Keratinocyte (primary cell): Measurements from ENCODE around the gene PACC1. TPM values are rescaled to one million over a fixed set of nuclear protein-coding genes. Genes with fewer than 3 reads are reported as not detected.

Experiments
- DNase-seq: peaks from one replicate; pipeline ENCODE4 v3.0.0-alpha.2; 2011; ENCODE audit warnings: low read depth, missing footprints, low spot score
- FAIRE-seq: peaks from 2 replicates; lab custom pipeline; 2011; peaks lifted over from hg19 to GRCh38; lab: Jason Lieb, UNC
- H2AFZ ChIP-seq: 2 replicates; pipeline ENCODE4 v1.6.0; 2012; ENCODE audit warnings: low read length, control low read depth, inconsistent platforms; ENCODE audit not compliant: control insufficient read depth
- H3K27ac ChIP-seq: 2 replicates; pipeline ENCODE4 v1.5.1; 2011; ENCODE audit warnings: low read length; ENCODE audit not compliant: control insufficient read depth, insufficient read depth
- H3K27me3 ChIP-seq: 3 replicates; pipeline ENCODE4 v1.6.0; 2011; ENCODE audit warnings: low read length; ENCODE audit not compliant: control insufficient read depth, insufficient read depth; ENCODE audit errors: extremely low read depth
- H3K36me3 ChIP-seq, 2 experiments: 2 replicates in 1 of 2; 3 replicates in 1 of 2; pipeline ENCODE4 v1.5.1; 2011; ENCODE audit warnings: low read length in 2 of 2, mild to moderate bottlenecking in 1 of 2; ENCODE audit not compliant: control insufficient read depth in 2 of 2, insufficient read depth in 2 of 2; ENCODE audit errors: extremely low read depth in 1 of 2
- H3K4me1 ChIP-seq: 3 replicates; pipeline ENCODE4 v1.5.1; 2011; ENCODE audit warnings: low read length; ENCODE audit not compliant: control insufficient read depth, insufficient read depth; ENCODE audit errors: extremely low read depth
- H3K4me2 ChIP-seq: 3 replicates; pipeline ENCODE4 v1.6.0; 2011; ENCODE audit warnings: low read depth, low read length; ENCODE audit not compliant: control insufficient read depth, insufficient read depth; ENCODE audit errors: extremely low read depth
- H3K4me3 ChIP-seq, 3 experiments: fragments of 200-600 bp in 1 of 3; sonication (generic) in 1 of 3; 2 replicates in 2 of 3; 3 replicates in 1 of 3; pipeline ENCODE4 v1.5.1; 2011 to 2016; ENCODE audit warnings: low read length in 3 of 3, mild to moderate bottlenecking in 3 of 3, control low read depth in 2 of 3, inconsistent platforms in 1 of 3, low read depth in 1 of 3, mixed read lengths in 1 of 3, mixed run types in 1 of 3, moderate library complexity in 1 of 3; ENCODE audit not compliant: control insufficient read depth in 2 of 3, insufficient read depth in 2 of 3; ENCODE audit errors: extremely low read depth in 1 of 3
- H3K79me2 ChIP-seq: 2 replicates; pipeline ENCODE4 v1.6.0; 2012; ENCODE audit warnings: low read length; ENCODE audit not compliant: control insufficient read depth, insufficient read depth
- H3K9ac ChIP-seq: 3 replicates; pipeline ENCODE4 v1.6.0; 2011; ENCODE audit warnings: low read length; ENCODE audit not compliant: control insufficient read depth, insufficient read depth; ENCODE audit errors: extremely low read depth
- H3K9me1 ChIP-seq: 3 replicates; pipeline ENCODE4 v1.6.0; 2011; ENCODE audit warnings: low read length; ENCODE audit not compliant: control insufficient read depth, insufficient read depth; ENCODE audit errors: extremely low read depth
- H3K9me3 ChIP-seq: 2 replicates; pipeline ENCODE4 v1.5.1; 2012; ENCODE audit warnings: low read depth, low read length; ENCODE audit not compliant: control insufficient read depth
- H4K20me1 ChIP-seq: 3 replicates; pipeline ENCODE4 v1.6.0; 2011; ENCODE audit warnings: low read length; ENCODE audit not compliant: control insufficient read depth, insufficient read depth; ENCODE audit errors: extremely low read depth
- CTCF ChIP-seq, 3 experiments: IDR thresholded peaks in 1 of 3; conservative IDR thresholded peaks in 1 of 3; optimal IDR thresholded peaks in 1 of 3; 2 replicates in 2 of 3; 3 replicates in 1 of 3; pipeline versions ENCODE3 to v1.5.1; 2011; ENCODE audit warnings: low read length in 3 of 3, mild to moderate bottlenecking in 3 of 3, moderate library complexity in 2 of 3, control low read depth in 1 of 3, inconsistent platforms in 1 of 3; ENCODE audit not compliant: insufficient read depth in 2 of 3; ENCODE audit errors: extremely low read depth in 1 of 3
- EZH2 ChIP-seq: IDR thresholded peaks from one replicate; pipeline ENCODE4 v1.6.1; 2012; ENCODE audit warnings: inconsistent platforms, mild to moderate bottlenecking, low read length, moderate library complexity
- dilution Hi-C: fragments of 300-500 bp; cut with MboI; formaldehyde crosslinking; loops from one replicate; pipeline ENCODE4 v1.7.0; 2020; ENCODE audit warnings: low sequenced_read_pairs; ENCODE audit not compliant: extremely low pct_ligation_motif_present
- polyA plus RNA-seq, 5 experiments: library from polyadenylated mRNA; depleted of rRNA in 3 of 5; stranded (reverse) in 3 of 5; stranded (forward) in 1 of 5; unstranded in 1 of 5; fragments of >200 nt; gene quantifications; 1 replicate in 1 of 5; 2 replicates in 3 of 5; 3 replicates in 1 of 5; pipeline versions ENCODE4 v1.2.1 to v1.2.3, GENCODE V29; 2011 to 2012; ENCODE audit warnings: missing spikeins in 2 of 5, low read depth in 1 of 5, low replicate concordance in 1 of 5

The PACC1 gene
- polyA plus RNA-seq, 1 donor (not counting 4 experiments of a cell fraction or from before 2014, with no cell fraction given) = 12.7 TPM

- Histone ChIP-seq H3K79me2 (peaks cover 11% of the 10 kb centered on the region), H3K4me2 (no peak overlapping the region), H3K9ac (no peak overlapping the region), H4K20me1 (no peaks in the 10 kb centered on the region), H3K4me1 (peaks cover 13% of the 10 kb centered on the region), H3K9me3 (no peaks in the 10 kb centered on the region), H3K36me3 (no peaks in the 10 kb centered on the region), H3K9me1 (no peaks in the 10 kb centered on the region), H3K27ac (no peak overlapping the region), H3K4me3 (no peak overlapping the region), H3K27me3 (no peaks in the 10 kb centered on the region), H2AFZ (no peak overlapping the region)
- TF ChIP-seq EZH2 (no peak), CTCF (optimal IDR thresholded peaks at IDR 0.05 in 1 of 3, IDR thresholded peaks at IDR 0.05 in 1 of 3, conservative IDR thresholded peaks at IDR 0.05 in 1 of 3; ENCODE audit: extremely low read depth in 1 of 3, insufficient read depth in 2 of 3, low read length in 3 of 3) (no peak)
- FAIRE-seq = no peak
- dilution Hi-C loops = no loop called here
- no peak for DNase-seq
Observed at GRCh38 chr1:212430416-212430815, 15.7 kb upstream of the PACC1 start.

- Histone ChIP-seq H3K9ac (no peak overlapping the region), H3K79me2 (no peaks in the 10 kb centered on the region), H3K27ac (no peak overlapping the region), H2AFZ (no peak overlapping the region), H3K4me1 (peaks cover 6% of the 10 kb centered on the region), H3K9me1 (no peaks in the 10 kb centered on the region), H4K20me1 (no peaks in the 10 kb centered on the region), H3K36me3 (no peaks in the 10 kb centered on the region), H3K4me2 (no peak overlapping the region), H3K27me3 (no peaks in the 10 kb centered on the region), H3K9me3 (no peaks in the 10 kb centered on the region), H3K4me3 (no peak overlapping the region)
- TF ChIP-seq EZH2 (no peak), CTCF (optimal IDR thresholded peaks at IDR 0.05 in 1 of 3, IDR thresholded peaks at IDR 0.05 in 1 of 3, conservative IDR thresholded peaks at IDR 0.05 in 1 of 3; ENCODE audit: extremely low read depth in 1 of 3, insufficient read depth in 2 of 3, low read length in 3 of 3) (no peak)
- dilution Hi-C loops = no loop called here
- no peak for DNase-seq
- no peak for FAIRE-seq
Observed at GRCh38 chr1:212428496-212428895, 13.8 kb upstream of the PACC1 start.
